Measurements from ENCODE around the gene SLC28A1. TPM values are rescaled to one million over a fixed set of nuclear protein-coding genes. Genes with fewer than 3 reads are reported as not detected.
A peak's percentile ranks its signal among the peaks of the same experiment; 100 is the strongest.
"Not testable (repeated sequence)": the region's sequence is repeated elsewhere in the genome, so short reads cannot be mapped to it uniquely, and the experiment has no call there.

SLC28A1 gene
- not detected for total RNA-seq

DNA sequence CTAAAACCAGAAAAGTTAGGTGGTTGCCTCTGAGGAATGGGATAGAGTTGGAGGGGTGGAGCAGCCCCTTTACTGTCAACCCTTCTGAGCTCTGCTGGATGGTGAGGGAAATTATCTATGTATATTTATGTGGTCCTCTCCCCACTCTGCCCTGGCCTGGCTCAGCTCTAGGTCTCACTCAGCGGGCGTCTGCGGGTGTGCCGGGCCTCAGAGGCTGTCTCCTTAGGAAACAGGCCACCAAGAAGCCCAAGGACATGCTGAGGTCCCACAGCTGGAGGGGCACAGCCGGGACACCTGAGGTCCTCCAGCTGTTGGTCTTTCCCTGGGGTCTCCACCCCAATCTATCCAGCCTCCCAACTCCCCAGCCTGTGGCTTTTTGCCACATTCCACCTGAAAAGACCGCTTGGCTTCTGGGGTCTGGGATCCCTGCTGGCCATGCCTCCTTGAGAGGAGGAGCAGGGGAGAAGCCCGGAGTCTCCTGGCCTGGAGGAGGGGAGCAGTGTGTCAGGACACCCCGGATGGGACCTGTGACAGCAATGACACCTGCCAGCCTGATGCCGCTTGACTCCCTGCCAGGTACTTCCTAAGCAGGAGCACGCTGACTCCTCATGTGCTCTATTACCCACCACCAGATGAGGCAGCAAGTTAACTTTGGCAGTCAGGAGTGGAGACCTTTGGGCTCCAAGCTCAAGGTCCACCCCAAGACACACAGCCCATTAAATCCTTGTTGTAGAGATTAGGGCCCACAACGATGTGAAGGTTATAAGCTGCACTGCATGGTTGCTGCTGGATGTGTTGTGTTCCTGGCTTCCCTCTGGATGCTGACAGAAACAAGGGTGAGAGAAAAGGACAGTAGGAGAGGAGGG is at the start of gene SLC28A1:
Gene SLC28A1, plus strand, starts transcription at position 747 of the 866 bp plus-strand sequence. CDS start 3,099 bp downstream, outside the sequence.
- no peak for DNase-seq
- ChIA-PET CTCF (no interaction called here), POLR2A (no interaction called here)
- no peak within 1 kb of the TSS for H3K27ac Mint-ChIP-seq
- no peaks in the 10 kb centered on the region for H3K36me3 Mint-ChIP-seq (ENCODE audit: low read depth)
- H3K27me3 Mint-ChIP-seq, result peaks cover 3% of the 10 kb centered on the region
- no peak within 1 kb of the TSS for H3K4me3 Mint-ChIP-seq
- no peaks in the 10 kb centered on the region for H3K4me1 Mint-ChIP-seq
- no peaks in the 10 kb centered on the region for H3K9me3 Mint-ChIP-seq

- no peaks in the 10 kb centered on the region for H3K9me3 Mint-ChIP-seq
- POLR2A ChIA-PET, result no interaction called here
- peaks cover 28% of the 10 kb centered on the region for H3K27me3 Mint-ChIP-seq
- no peaks in the 10 kb centered on the region for H3K4me1 Mint-ChIP-seq
- no peak for DNase-seq
- H3K4me3 Mint-ChIP-seq, result no peak overlapping the region
- no peaks in the 10 kb centered on the region for H3K36me3 Mint-ChIP-seq (ENCODE audit: low read depth)
- CTCF ChIA-PET, result interaction anchor here (0.9 to 1.2 kb wide), 2 partner anchors 10 to 265 kb away, joined by 3 read pairs; no protein-coding TSS in a partner anchor
- H3K27ac Mint-ChIP-seq, result no peak overlapping the region
Observed at GRCh38 chr15:84834969-84835368, 49.5 kb upstream of the SLC28A1 start.

- CTCF ChIA-PET, result no interaction called here
- no peak for DNase-seq
- Mint-ChIP-seq H3K36me3 (ENCODE audit: low read depth) (no peaks in the 10 kb centered on the region), H3K4me3 (no peak overlapping the region), H3K27me3 (peaks cover 24% of the 10 kb centered on the region), H3K4me1 (no peaks in the 10 kb centered on the region), H3K9me3 (no peaks in the 10 kb centered on the region), H3K27ac (no peak overlapping the region)
- POLR2A ChIA-PET, result no interaction called here
Observed at GRCh38 chr15:84835661-84836337, 48.7 kb upstream of the SLC28A1 start.

DNA sequence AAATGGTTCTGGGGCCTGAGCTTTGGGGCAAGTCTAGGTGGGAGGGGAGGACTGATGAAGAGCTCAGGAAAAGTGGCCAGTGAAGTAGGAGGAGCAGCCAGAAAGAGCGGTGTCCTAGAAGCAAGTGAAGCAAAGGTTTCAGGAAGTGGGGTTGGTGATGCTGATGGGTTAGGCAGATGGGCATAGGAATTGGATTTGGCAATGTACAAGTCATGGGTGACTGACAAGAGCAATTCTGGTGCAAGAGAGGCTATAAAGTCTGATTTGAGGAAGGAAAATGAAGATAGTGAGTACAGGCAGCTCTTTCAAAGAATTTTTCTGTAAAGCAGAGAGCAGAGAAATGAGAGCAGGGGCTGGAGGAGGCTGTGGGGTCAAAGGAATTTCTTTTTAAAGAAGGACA is 47.6 kb upstream of the SLC28A1 start:
- CTCF ChIA-PET, result no interaction called here
- Mint-ChIP-seq H3K36me3 (ENCODE audit: low read depth) (no peaks in the 10 kb centered on the region), H3K27ac (no peak overlapping the region), H3K4me1 (no peaks in the 10 kb centered on the region), H3K9me3 (no peaks in the 10 kb centered on the region), H3K27me3 (peaks cover 21% of the 10 kb centered on the region), H3K4me3 (no peak overlapping the region)
- POLR2A ChIA-PET, result no interaction called here
- DNase-seq, result no peak

GRCh38 chr15:84839714-84840113 is 44.7 kb upstream of the SLC28A1 start:
- Mint-ChIP-seq H3K27me3 (peaks cover 14% of the 10 kb centered on the region), H3K4me1 (no peaks in the 10 kb centered on the region), H3K4me3 (no peak overlapping the region), H3K9me3 (no peaks in the 10 kb centered on the region), H3K36me3 (ENCODE audit: low read depth) (no peaks in the 10 kb centered on the region), H3K27ac (no peak overlapping the region)
- ChIA-PET POLR2A (no interaction called here), CTCF (no interaction called here)
- no peak for DNase-seq

DNA sequence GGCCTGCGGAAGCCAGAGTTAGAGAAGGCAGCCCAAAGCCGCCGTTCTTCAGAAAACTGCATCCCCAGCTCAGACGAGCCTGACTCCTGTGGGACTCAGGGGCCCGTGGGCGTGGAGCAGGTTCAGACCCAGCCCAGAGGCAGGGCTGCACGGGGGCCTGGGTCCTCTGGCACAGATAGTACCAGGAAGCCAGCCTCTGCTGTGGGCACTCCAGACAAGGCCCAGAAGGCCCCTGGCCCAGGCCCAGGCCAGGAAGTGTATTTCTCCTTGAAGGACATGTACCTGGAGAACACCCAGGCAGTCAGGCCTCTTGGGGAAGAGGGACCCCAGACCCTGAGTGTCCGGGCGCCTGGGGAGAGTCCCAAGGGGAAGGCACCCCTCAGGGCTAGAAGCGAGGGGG is 44.2 kb upstream of the SLC28A1 start:
- Mint-ChIP-seq H3K9me3 (no peaks in the 10 kb centered on the region), H3K27me3 (peaks cover 13% of the 10 kb centered on the region), H3K4me1 (no peaks in the 10 kb centered on the region), H3K4me3 (no peak overlapping the region), H3K27ac (no peak overlapping the region), H3K36me3 (ENCODE audit: low read depth) (no peaks in the 10 kb centered on the region)
- DNase-seq, result no peak
- ChIA-PET POLR2A (no interaction called here), CTCF (no interaction called here)

DNA sequence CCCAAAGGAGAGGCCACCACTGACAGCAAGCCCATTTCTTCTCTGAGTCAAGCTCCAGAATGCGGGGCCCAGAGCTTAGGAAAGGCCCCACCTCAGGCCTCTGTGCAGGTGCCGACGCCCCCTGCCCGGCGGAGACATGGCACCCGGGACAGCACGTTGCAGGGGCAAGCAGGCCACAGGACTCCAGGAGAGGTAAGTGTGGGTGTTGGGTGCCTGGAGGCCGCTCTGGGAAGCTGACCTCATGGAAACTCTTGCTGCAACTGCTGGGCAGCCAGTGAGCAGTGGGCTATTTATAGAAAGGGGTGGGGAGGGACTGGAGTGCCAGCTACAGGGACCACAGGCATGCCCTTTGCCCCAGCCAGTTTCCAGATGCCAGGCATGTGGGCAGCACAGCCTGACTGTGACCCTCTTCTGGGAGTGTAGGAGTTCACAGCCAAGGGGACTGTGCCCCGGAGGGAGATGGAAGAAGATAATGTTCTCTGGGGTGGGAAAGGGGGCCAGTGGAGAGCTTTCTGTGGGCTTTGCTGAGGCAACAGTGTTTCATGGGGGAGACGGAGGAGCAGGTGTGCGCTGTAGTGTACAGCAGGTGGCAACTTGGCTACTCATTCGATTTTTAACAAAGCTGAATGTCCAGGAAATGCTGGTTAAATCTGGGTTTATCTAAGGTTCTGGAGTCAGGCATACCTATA is 43.6 kb upstream of the SLC28A1 start:
- Mint-ChIP-seq H3K27me3 (peaks cover 10% of the 10 kb centered on the region), H3K4me1 (no peaks in the 10 kb centered on the region), H3K9me3 (no peaks in the 10 kb centered on the region), H3K4me3 (no peak overlapping the region), H3K27ac (no peak overlapping the region), H3K36me3 (ENCODE audit: low read depth) (no peaks in the 10 kb centered on the region)
- POLR2A ChIA-PET, result no interaction called here
- DNase-seq, result no peak
- CTCF ChIA-PET, result interaction anchor here (1.0 kb wide), 1 partner anchor 10 kb away, joined by 3 read pairs; no protein-coding TSS in a partner anchor

GRCh38 chr15:84842781-84843180 is 41.7 kb upstream of the SLC28A1 start:
- Mint-ChIP-seq H3K27ac (no peak overlapping the region), H3K9me3 (peaks cover 11% of the 10 kb centered on the region), H3K4me1 (no peaks in the 10 kb centered on the region), H3K36me3 (ENCODE audit: low read depth) (peaks cover 8% of the 10 kb centered on the region), H3K27me3 (peaks cover 2% of the 10 kb centered on the region), H3K4me3 (no peak overlapping the region)
- no peak for DNase-seq
- POLR2A ChIA-PET, result no interaction called here
- CTCF ChIA-PET, result interaction anchor here (0.7 to 1.3 kb wide), 2 partner anchors 10 to 33 kb away, joined by 3 read pairs; no protein-coding TSS in a partner anchor

GRCh38 chr15:84844964-84845363 is 39.5 kb upstream of the SLC28A1 start:
- H3K4me3 Mint-ChIP-seq, result no peak overlapping the region
- no peaks in the 10 kb centered on the region for H3K4me1 Mint-ChIP-seq
- peaks cover 8% of the 10 kb centered on the region for H3K36me3 Mint-ChIP-seq (ENCODE audit: low read depth)
- H3K27ac Mint-ChIP-seq, result no peak overlapping the region
- H3K9me3 Mint-ChIP-seq, result peaks cover 11% of the 10 kb centered on the region
- CTCF ChIA-PET, result interaction anchor here (0.7 to 2.2 kb wide), 4 partner anchors 10 to 212 kb away, joined by 3 to 8 read pairs (median 4); no protein-coding TSS in a partner anchor
- POLR2A ChIA-PET, result no interaction called here
- DNase-seq, result no peak
- H3K27me3 Mint-ChIP-seq, result peaks cover 4% of the 10 kb centered on the region

- CTCF ChIA-PET, result interaction anchor here (1.0 to 2.2 kb wide), 4 partner anchors 11 to 83 kb away, joined by 3 to 8 read pairs (median 4); no protein-coding TSS in a partner anchor
- POLR2A ChIA-PET, result not testable (repeated sequence)
Observed at GRCh38 chr15:84845631-84846030, 38.8 kb upstream of the SLC28A1 start.

DNA sequence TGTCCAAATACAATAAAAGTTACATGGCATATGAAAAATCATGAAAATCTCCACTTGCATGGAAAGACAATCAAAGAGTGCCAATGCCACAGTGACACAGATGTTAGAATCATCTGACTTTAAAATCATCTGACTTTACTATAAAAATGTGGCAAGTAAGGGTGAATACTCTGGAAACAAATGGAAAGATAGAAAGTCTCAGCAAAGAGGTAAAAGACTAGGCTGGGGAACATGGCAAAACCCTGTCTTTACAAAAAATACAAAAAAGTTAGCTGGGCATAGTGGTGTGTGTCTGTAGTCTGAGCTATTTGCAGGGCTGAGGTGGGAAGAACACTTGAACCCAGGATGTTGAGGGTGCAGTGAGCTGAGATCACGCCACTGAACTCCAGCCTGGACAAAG is 38.2 kb upstream of the SLC28A1 start:
- ChIA-PET POLR2A (no interaction called here), CTCF (interaction anchor here (1.1 to 2.2 kb wide), 3 partner anchors 13 to 82 kb away, joined by 3 to 8 read pairs (median 6); no protein-coding TSS in a partner anchor)
- no peak for DNase-seq
- H3K4me3 Mint-ChIP-seq, result no peak overlapping the region
- no peaks in the 10 kb centered on the region for H3K4me1 Mint-ChIP-seq
- H3K36me3 Mint-ChIP-seq (ENCODE audit: low read depth), result peaks cover 8% of the 10 kb centered on the region
- peaks cover 11% of the 10 kb centered on the region for H3K9me3 Mint-ChIP-seq
- H3K27me3 Mint-ChIP-seq, result peaks cover 4% of the 10 kb centered on the region
- no peak overlapping the region for H3K27ac Mint-ChIP-seq

More at GRCh38 chr15:84845631-84846030, 38.8 kb upstream of the SLC28A1 start:
- H3K4me1 Mint-ChIP-seq; H3K36me3 Mint-ChIP-seq (ENCODE audit: low read depth); H3K27ac Mint-ChIP-seq; H3K4me3 Mint-ChIP-seq; H3K27me3 Mint-ChIP-seq: not testable (repeated sequence)
- DNase-seq, result peak; percentile 53
- H3K9me3 Mint-ChIP-seq, result peaks cover 11% of the 10 kb centered on the region

GRCh38 chr15:84847382-84847781 is 37.1 kb upstream of the SLC28A1 start:
- Mint-ChIP-seq H3K4me1 (no peaks in the 10 kb centered on the region), H3K9me3 (peaks cover 11% of the 10 kb centered on the region), H3K4me3 (no peak overlapping the region), H3K27me3 (peaks cover 4% of the 10 kb centered on the region), H3K36me3 (ENCODE audit: low read depth) (peaks cover 8% of the 10 kb centered on the region), H3K27ac (no peak overlapping the region)
- no peak for DNase-seq
- CTCF ChIA-PET, result no interaction called here
- POLR2A ChIA-PET, result no interaction called here

DNA sequence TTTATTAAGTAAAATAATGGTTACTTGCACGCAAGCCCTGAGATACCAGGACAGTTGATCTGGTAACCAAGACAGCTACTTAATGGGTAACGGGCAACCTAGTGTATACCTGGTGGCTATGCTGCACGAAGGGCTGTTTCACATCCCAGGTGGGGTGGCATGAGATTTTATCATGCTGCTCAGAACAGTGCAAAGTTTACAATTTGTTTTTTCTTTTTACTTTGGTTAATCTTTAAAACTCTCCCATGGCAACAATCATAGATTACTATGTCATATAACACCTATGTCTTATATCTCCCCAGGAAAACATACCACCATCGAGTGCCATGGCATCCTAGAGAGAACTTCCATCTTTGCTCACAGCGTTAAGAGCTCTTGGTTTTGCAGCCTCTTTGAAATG is 32.2 kb upstream of the SLC28A1 start:
- H3K4me3 Mint-ChIP-seq, result no peak overlapping the region
- H3K27ac Mint-ChIP-seq, result no peak overlapping the region
- peaks cover 2% of the 10 kb centered on the region for H3K27me3 Mint-ChIP-seq
- DNase-seq, result no peak
- no peaks in the 10 kb centered on the region for H3K4me1 Mint-ChIP-seq
- H3K36me3 Mint-ChIP-seq (ENCODE audit: low read depth), result peaks cover 1% of the 10 kb centered on the region
- POLR2A ChIA-PET, result no interaction called here
- H3K9me3 Mint-ChIP-seq, result peaks cover 2% of the 10 kb centered on the region
- CTCF ChIA-PET, result no interaction called here

Data from activated CD4-positive, alpha-beta memory T cell treated with anti-CD3 and anti-CD28 coated beads, Interleukin-2, amount 10 ng/mL, durations not matched to agents 7 days and 5 days (primary cell).